Body of pancreas (tissue), 4 donors: ENCODE measurements around the gene ANKRD30A.

Experiments
- CTCF ChIP-seq, 7 experiments: fragments of 450-650 bp in 4 of 7; fragments of 200-600 bp in 3 of 7; sonication (generic) in 3 of 7; IDR thresholded peaks; one replicate each; pipeline ENCODE4 v1.5.1; 2016 to 2019; ENCODE audit warnings: antibody characterized with exemption in 7 of 7
- POLR2A ChIP-seq, 3 donors: fragments of 450-650 bp; IDR thresholded peaks; one replicate each; pipeline ENCODE4 v1.6.1; 2016; ENCODE audit warnings: antibody characterized with exemption in 3 of 3, mild to moderate bottlenecking in 2 of 3

GRCh38 chr10:37236093-37236492, 110.7 kb downstream of the ANKRD30A start:
- TF ChIP-seq CTCF (IDR thresholded peaks at IDR 0.05) (no peak), POLR2A (IDR thresholded peaks at IDR 0.05) (no peak)
